Measurements from ENCODE around the gene PTH. TPM values are rescaled to one million over a fixed set of nuclear protein-coding genes. Genes with fewer than 3 reads are reported as not detected.

PTH gene
- total and polyA plus RNA-seq, 4 donors = not detected

GRCh38 chr11:13462311-13462900 lies 33.4 kb downstream of the PTH start:
- Histone ChIP-seq H3K9ac (ENCODE audit: low read depth in 1 of 2, low read length in 2 of 2) (peak overlapping the region; percentile 48 to 52), H3K4me1 (ENCODE audit: control insufficient read depth in 4 of 4, insufficient read depth in 4 of 4, low read length in 3 of 4) (peaks cover 3 to 13% (median 10%) of the 10 kb centered on the region in 4 donors), H3K4me3 (ENCODE audit: low read depth in 1 of 3, low read length in 3 of 3) (peak overlapping the region; percentile 83 to 96 (median 84)), H3K27ac (ENCODE audit: low read depth in 1 of 2, low read length in 2 of 2) (peak overlapping the region; percentile 71 to 81), H3K9me3 (ENCODE audit: control insufficient read depth in 4 of 4, low read length in 3 of 4) (no peaks in the 10 kb centered on the region), H3K36me3 (ENCODE audit: control insufficient read depth in 4 of 4, insufficient read depth in 3 of 4, low read depth in 1 of 4, low read length in 3 of 4) (no peaks in the 10 kb centered on the region), H3K27me3 (ENCODE audit: control insufficient read depth in 4 of 4, insufficient read depth in 4 of 4, low read length in 3 of 4) (no peaks in the 10 kb centered on the region)
- TF ChIP-seq ZBTB33 (IDR thresholded peaks at IDR 0.05) = no peak
- WGBS = 2% methylated on average over 18 of the region's 18 CpGs
- peak; percentile 56 for DNase-seq (ENCODE audit: low spot score)

DNA sequence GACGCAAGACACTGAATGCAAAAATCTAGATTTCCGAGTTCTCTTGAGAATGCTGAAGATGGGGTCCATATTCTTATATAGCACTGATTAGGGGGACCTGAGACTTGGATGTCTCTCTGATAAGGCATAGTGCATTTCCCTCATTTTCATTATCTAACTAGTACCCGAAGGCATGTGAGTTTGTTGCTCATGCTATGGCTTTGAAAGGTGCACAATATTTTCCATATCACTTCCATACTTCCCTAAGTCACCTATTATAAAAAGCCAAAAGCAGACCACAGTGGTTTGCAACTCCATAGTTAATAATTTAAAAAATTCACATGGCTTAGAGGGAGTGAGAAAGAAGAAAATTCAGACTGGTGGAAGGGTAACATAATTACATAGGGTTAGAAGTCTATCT lies 34.5 kb downstream of the PTH start:
- Histone ChIP-seq H3K9me3 (ENCODE audit: control insufficient read depth in 4 of 4, low read length in 3 of 4) (no peaks in the 10 kb centered on the region), H3K4me3 (ENCODE audit: low read depth in 1 of 3, low read length in 3 of 3) (no peak overlapping the region), H3K4me1 (ENCODE audit: control insufficient read depth in 4 of 4, insufficient read depth in 4 of 4, low read length in 3 of 4) (peaks cover 3 to 13% (median 10%) of the 10 kb centered on the region in 4 donors), H3K27ac (ENCODE audit: low read depth in 1 of 2, low read length in 2 of 2) (no peak overlapping the region), H3K9ac (ENCODE audit: low read depth in 1 of 2, low read length in 2 of 2) (no peak overlapping the region), H3K27me3 (ENCODE audit: control insufficient read depth in 4 of 4, insufficient read depth in 4 of 4, low read length in 3 of 4) (no peaks in the 10 kb centered on the region), H3K36me3 (ENCODE audit: control insufficient read depth in 4 of 4, insufficient read depth in 3 of 4, low read depth in 1 of 4, low read length in 3 of 4) (no peaks in the 10 kb centered on the region)
- no peak for DNase-seq (ENCODE audit: low spot score)
- TF ChIP-seq, protein P1, sequence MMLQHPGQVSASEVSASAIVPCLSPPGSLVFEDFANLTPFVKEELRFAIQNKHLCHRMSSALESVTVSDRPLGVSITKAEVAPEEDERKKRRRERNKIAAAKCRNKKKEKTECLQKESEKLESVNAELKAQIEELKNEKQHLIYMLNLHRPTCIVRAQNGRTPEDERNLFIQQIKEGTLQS (IDR thresholded peaks at IDR 0.05) = no peak
- no peak for TF ChIP-seq YY1 (IDR thresholded peaks at IDR 0.05)
- TF ChIP-seq GABPA (IDR thresholded peaks at IDR 0.05 in 1 of 2, conservative IDR thresholded peaks at IDR 0.05 in 1 of 2) = no peak
- TF ChIP-seq CTCF (IDR thresholded peaks at IDR 0.05; ENCODE audit: low read depth, low read length, missing input control) = no peak
- 89% methylated on average over 3 of the region's 3 CpGs for WGBS

DNA sequence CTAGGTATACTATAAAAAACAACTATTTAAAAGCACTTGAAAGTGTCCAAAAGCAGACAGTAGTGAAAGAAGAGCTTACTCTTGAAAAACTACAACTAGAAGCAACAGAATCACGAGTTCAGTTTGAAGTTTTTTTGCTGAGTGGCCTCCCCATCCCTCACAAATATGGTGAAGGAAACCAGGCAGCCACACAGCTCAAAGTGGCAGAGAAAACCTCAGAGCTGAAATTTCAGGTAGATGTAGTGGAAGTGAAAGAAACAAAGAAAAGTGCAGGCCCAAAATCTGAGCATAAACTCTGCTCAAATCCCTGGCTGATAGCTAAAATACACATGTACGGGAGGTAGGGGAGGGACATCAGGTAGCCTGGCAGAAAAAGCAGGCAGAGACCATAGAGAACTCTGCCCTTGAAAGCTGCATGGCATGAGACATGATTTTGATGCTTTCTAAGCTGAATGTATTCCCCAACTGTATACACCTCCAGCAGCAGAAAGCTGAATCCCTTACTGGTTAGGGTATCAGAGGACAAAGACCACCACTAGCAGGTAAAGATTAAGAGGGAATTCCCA lies 44.9 kb downstream of the PTH start:
- Histone ChIP-seq H3K9ac (ENCODE audit: low read depth in 1 of 2, low read length in 2 of 2) (no peak overlapping the region), H3K4me3 (ENCODE audit: low read depth in 1 of 3, low read length in 3 of 3) (no peak overlapping the region), H3K9me3 (ENCODE audit: control insufficient read depth in 4 of 4, low read length in 3 of 4) (no peaks in the 10 kb centered on the region), H3K36me3 (ENCODE audit: control insufficient read depth in 4 of 4, insufficient read depth in 3 of 4, low read depth in 1 of 4, low read length in 3 of 4) (no peaks in the 10 kb centered on the region), H3K4me1 (ENCODE audit: control insufficient read depth in 4 of 4, insufficient read depth in 4 of 4, low read length in 3 of 4) (peaks cover 3 to 15% (median 10%) of the 10 kb centered on the region in 4 donors), H3K27me3 (ENCODE audit: control insufficient read depth in 4 of 4, insufficient read depth in 4 of 4, low read length in 3 of 4) (no peaks in the 10 kb centered on the region), H3K27ac (ENCODE audit: low read depth in 1 of 2, low read length in 2 of 2) (no peak overlapping the region)
- DNase-seq (ENCODE audit: low spot score) = no peak
- TF ChIP-seq SP1 (IDR thresholded peaks at IDR 0.05) (no peak), JUND (IDR thresholded peaks at IDR 0.05) (no peak), FOXA2 (IDR thresholded peaks at IDR 0.05) (no peak), RXRA (IDR thresholded peaks at IDR 0.05) (no peak), HNF4A (conservative IDR thresholded peaks at IDR 0.05) (peak in 1 of 2 donors; percentile 11), EGR1 (IDR thresholded peaks at IDR 0.05; ENCODE audit: low read depth in 2 of 2) (no peak), NR2F2 (IDR thresholded peaks at IDR 0.05) (no peak)
- TF ChIP-seq, protein P1 (IDR thresholded peaks at IDR 0.05) = no peak
- WGBS = 48% methylated on average over 2 of the region's 2 CpGs

Measured in liver (tissue), 9 donors.